ENCODE measurements around the gene PRG3. TPM values are rescaled to one million over a fixed set of nuclear protein-coding genes. Genes with fewer than 3 reads are reported as not detected.
A peak's percentile ranks its signal among the peaks of the same experiment; 100 is the strongest.

The PRG3 gene
- total and polyA plus RNA-seq, 2 donors (not counting 3 experiments of a cell fraction or from before 2014, with no cell fraction given) = not detected

GRCh38 chr11:57426929-57427726 is 46.2 kb upstream of the PRG3 start, which contains the start of gene SLC43A3:
TSS of gene SLC43A3 (minus strand) at chr11:57427121. CDS start at chr11:57426172, 949 bp downstream.
- H3K9ac ChIP-seq (replicated peaks; ENCODE audit: extremely low read depth, insufficient read depth, low read length) = peak within 1 kb of the TSS; percentile 74
- H3K4me3 ChIP-seq (replicated peaks in 1 of 3; ENCODE audit: insufficient read depth in 1 of 3, low read depth in 1 of 3, low read length in 3 of 3) = peak within 1 kb of the TSS; percentile 47 to 68 (median 59)
- peaks cover 3% of the 10 kb centered on the region in 2 experiments for H3K36me3 ChIP-seq (ENCODE audit: control insufficient read depth in 2 of 2, extremely low read depth in 1 of 2, insufficient read depth in 2 of 2, low read length in 2 of 2)
- H2AFZ ChIP-seq (ENCODE audit: low read depth, low read length) = peak within 1 kb of the TSS; percentile 80
- peaks cover 19% of the 10 kb centered on the region for H3K79me2 ChIP-seq (ENCODE audit: control insufficient read depth, insufficient read depth, low read length)
- peak within 1 kb of the TSS; percentile 81 for H3K27ac ChIP-seq (ENCODE audit: insufficient read depth, low read depth, low read length)
- ChIA-PET CTCF (interaction anchor here (1.0 to 4.0 kb wide), 6 partner anchors 9 to 86 kb away, joined by 3 to 24 read pairs (median 4); no protein-coding TSS in a partner anchor), POLR2A (no interaction called here)
- H3K4me2 ChIP-seq (ENCODE audit: insufficient read depth, low read length) = peak within 1 kb of the TSS; percentile 81
- peaks cover 4 to 5% of the 10 kb centered on the region in 2 experiments for H3K27me3 ChIP-seq (ENCODE audit: control insufficient read depth in 2 of 2, insufficient read depth in 2 of 2, low read length in 2 of 2)
- FAIRE-seq (peak; percentile 67), DNase-seq (ENCODE audit: low read depth, low spot score) (peak; percentile 38)
- TSS peak; percentile 69 for BruUV-seq (replicated peaks)
- H3K9me3 ChIP-seq (replicated peaks; ENCODE audit: control insufficient read depth, insufficient read depth, low read length) = no peaks in the 10 kb centered on the region
- dilution Hi-C loops (cut with MboI; ENCODE audit: extremely low pct_ligation_motif_present, low sequenced_read_pairs) (no loop called here), intact Hi-C loops (cut with micrococcal nuclease) (loop anchor here (10.0 kb wide), 1 partner anchor 578 kb away; no protein-coding TSS in a partner anchor)
- H3K9me1 ChIP-seq (replicated peaks; ENCODE audit: control insufficient read depth, extremely low read depth, insufficient read depth, low read length) = no peaks in the 10 kb centered on the region
- H3K4me1 ChIP-seq (ENCODE audit: control insufficient read depth, extremely low read depth, insufficient read depth, low read length) = peaks cover 33% of the 10 kb centered on the region
- no peaks in the 10 kb centered on the region for H4K20me1 ChIP-seq (replicated peaks; ENCODE audit: control insufficient read depth, extremely low read depth, insufficient read depth, low read length)
- TF ChIP-seq GATA2 (IDR thresholded peaks at IDR 0.05; ENCODE audit: insufficient read depth, insufficient read length, low read depth, low read length) = no peak
- TF ChIP-seq FOS (IDR thresholded peaks at IDR 0.05; ENCODE audit: borderline replicate concordance, insufficient read depth, low read length) = no peak
- TF ChIP-seq MYC (IDR thresholded peaks at IDR 0.05; ENCODE audit: low read depth, low read length) = no peak
- peak; percentile 80 for TF ChIP-seq POLR2A (IDR thresholded peaks at IDR 0.05; ENCODE audit: low read depth, low read length)
- no peak for TF ChIP-seq MAX (IDR thresholded peaks at IDR 0.05; ENCODE audit: insufficient read depth, insufficient read length)
- peak; percentile 88 for TF ChIP-seq POLR2AphosphoS5 (IDR thresholded peaks at IDR 0.05; ENCODE audit: insufficient read depth, low read depth, low read length)
- TF ChIP-seq EZH2 (IDR thresholded peaks at IDR 0.05; ENCODE audit: borderline replicate concordance, low read depth, low read length, severe bottlenecking) = no peak
- TF ChIP-seq JUN (IDR thresholded peaks at IDR 0.05; ENCODE audit: borderline replicate concordance, insufficient read depth, insufficient read length, low read depth) = no peak
- no peak for TF ChIP-seq CTCF (IDR thresholded peaks at IDR 0.05; ENCODE audit: extremely low read depth in 1 of 2, insufficient read depth in 1 of 2, low read depth in 1 of 2, low read length in 2 of 2)

Measured in endothelial cell of umbilical vein (primary cell).